Duodenal mucosa (tissue), 2 donors: ENCODE measurements around the gene THAP4.

Source experiments
- H3K27ac ChIP-seq: one replicate; pipeline ENCODE4 v1.7.0; 2013; ENCODE audit warnings: low read depth, low read length
- H3K27me3 ChIP-seq, 2 donors: one replicate each; pipeline ENCODE4 v1.7.0; 2013; ENCODE audit warnings: low read length in 2 of 2, control low read depth in 1 of 2; ENCODE audit not compliant: insufficient read depth in 2 of 2, control insufficient read depth in 1 of 2
- H3K36me3 ChIP-seq, 2 donors: one replicate each; pipeline ENCODE4 v1.7.0; 2013; ENCODE audit warnings: low read length in 2 of 2, control low read depth in 1 of 2; ENCODE audit not compliant: insufficient read depth in 2 of 2, control insufficient read depth in 1 of 2
- H3K4me1 ChIP-seq, 2 donors: one replicate each; pipeline ENCODE4 v1.7.0; 2013; ENCODE audit warnings: low read length in 2 of 2, control low read depth in 1 of 2; ENCODE audit not compliant: insufficient read depth in 2 of 2, control insufficient read depth in 1 of 2
- H3K4me3 ChIP-seq, 2 donors: one replicate each; pipeline ENCODE4 v1.7.0; 2013; ENCODE audit warnings: low read length in 2 of 2, low read depth in 1 of 2
- H3K9ac ChIP-seq, 2 donors: one replicate each; pipeline ENCODE4 v1.7.0; 2013; ENCODE audit warnings: low read length in 2 of 2, low read depth in 1 of 2
- H3K9me3 ChIP-seq, 2 donors: one replicate each; pipeline ENCODE4 v1.7.0; 2013; ENCODE audit warnings: low read length in 2 of 2, control low read depth in 1 of 2; ENCODE audit not compliant: control insufficient read depth in 1 of 2

The THAP4 gene

DNA sequence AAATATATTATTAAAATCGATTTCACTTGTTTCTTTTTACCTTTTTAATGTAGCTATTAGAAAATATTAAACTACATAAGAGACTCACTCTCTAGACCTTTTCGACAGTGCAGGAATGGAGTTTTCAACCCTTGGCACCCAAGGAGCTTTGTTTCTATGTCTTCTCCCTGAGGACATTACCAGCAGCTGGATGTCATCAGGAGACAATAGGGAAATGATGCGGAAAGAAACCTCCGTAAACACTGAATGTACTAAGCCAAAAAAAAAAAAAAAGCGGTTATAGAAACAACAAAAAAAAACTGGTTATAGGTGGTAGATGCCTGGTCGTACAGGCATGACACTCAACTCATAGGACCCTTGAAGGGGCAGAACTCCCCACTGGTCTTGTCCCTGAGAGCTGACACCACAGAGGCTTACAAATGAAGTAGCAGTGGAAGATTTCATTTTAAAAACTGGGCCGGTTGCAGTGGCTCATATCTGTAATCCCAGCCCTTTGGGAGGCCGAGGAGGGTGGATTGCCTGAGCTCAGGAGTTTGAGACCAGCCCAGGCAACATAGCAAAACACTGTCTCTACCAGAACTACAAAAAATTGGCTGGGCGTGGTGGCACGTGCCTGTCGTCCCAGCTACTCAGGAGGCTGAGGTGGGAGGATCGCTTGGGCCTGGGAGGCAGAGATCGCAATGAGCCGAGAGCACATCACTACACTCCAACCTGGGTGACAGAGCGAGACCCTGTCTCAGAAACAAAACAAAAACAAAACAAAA is 23.8 kb downstream of the THAP4 start:
- Histone ChIP-seq H3K27ac (no peak overlapping the region), H3K27me3 (no peaks in the 10 kb centered on the region), H3K4me1 (peaks cover 12 to 14% of the 10 kb centered on the region in 2 donors), H3K9ac (no peak overlapping the region), H3K4me3 (no peak overlapping the region), H3K9me3 (no peaks in the 10 kb centered on the region), H3K36me3 (peaks cover 4 to 11% of the 10 kb centered on the region in 2 donors)

DNA sequence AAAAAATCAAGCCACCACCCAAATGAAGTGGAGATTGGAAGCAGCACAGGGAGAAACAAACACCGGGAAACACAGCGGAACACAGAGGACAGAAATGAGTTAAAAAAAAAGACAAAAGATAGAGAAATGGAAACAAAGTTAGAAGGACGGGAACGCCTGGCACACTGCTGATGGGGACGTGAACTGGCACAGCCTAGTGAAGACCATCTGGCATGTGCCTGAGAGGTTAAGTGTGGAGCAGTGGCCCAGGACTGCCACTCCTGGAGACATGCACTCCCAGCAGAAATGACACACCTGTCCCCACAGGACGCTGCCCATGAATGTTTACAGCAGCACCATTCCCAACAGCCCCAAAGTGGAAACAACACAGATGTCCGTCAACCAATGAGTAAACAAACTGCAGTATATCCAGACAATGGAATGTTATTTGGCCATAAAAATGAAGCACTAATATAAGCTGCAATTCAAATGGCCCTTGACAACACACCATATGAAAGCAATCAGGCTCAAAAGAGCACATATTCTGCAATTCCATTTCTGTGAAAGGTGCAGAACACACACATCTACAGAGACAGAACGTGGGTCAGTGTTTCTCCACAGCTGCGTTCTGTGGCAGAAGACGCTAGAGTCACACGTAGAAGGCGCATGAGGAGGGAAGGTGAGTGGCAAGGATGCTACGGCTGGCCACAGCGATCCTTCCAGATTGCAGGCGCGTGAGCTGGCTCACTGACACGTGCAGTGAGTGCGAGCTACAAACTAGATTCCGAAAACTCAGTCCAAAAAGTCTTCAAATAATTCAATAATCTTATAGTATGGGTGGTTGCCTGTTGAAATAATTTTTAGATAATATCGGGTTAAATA is 24.6 kb downstream of the THAP4 start:
- Histone ChIP-seq H3K4me1 (peaks cover 9% of the 10 kb centered on the region in 2 donors), H3K36me3 (peaks cover 4 to 15% of the 10 kb centered on the region in 2 donors), H3K27ac (no peak overlapping the region), H3K9me3 (no peaks in the 10 kb centered on the region), H3K4me3 (no peak overlapping the region), H3K27me3 (no peaks in the 10 kb centered on the region), H3K9ac (no peak overlapping the region)

DNA sequence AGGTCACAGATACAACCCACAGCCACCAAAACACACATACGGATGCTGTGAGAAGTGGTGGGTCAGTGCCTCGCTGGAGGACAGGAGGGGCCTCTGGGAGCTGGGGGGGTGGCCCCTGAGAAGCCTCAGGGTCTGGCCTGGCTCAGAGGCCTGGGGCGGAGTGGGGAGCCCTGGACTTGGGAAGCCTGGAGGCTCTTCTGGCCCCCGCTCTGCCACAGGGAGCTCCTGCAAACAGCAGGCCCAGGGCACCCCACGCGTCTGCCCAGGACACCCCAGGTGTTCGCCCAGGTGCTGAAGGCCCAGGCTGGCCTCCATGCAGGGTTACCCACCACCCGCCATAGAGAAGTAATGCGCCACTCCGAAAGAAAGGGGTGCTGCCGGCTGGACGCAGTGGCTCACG is 25.9 kb downstream of the THAP4 start:
- Histone ChIP-seq H3K36me3 (peaks cover 4 to 19% of the 10 kb centered on the region in 2 donors), H3K4me1 (peaks cover 3 to 9% of the 10 kb centered on the region in 2 donors), H3K27me3 (no peaks in the 10 kb centered on the region), H3K9me3 (no peaks in the 10 kb centered on the region), H3K9ac (peak overlapping the region in 1 of 2 donors; percentile 73), H3K27ac (no peak overlapping the region), H3K4me3 (no peak overlapping the region)

DNA sequence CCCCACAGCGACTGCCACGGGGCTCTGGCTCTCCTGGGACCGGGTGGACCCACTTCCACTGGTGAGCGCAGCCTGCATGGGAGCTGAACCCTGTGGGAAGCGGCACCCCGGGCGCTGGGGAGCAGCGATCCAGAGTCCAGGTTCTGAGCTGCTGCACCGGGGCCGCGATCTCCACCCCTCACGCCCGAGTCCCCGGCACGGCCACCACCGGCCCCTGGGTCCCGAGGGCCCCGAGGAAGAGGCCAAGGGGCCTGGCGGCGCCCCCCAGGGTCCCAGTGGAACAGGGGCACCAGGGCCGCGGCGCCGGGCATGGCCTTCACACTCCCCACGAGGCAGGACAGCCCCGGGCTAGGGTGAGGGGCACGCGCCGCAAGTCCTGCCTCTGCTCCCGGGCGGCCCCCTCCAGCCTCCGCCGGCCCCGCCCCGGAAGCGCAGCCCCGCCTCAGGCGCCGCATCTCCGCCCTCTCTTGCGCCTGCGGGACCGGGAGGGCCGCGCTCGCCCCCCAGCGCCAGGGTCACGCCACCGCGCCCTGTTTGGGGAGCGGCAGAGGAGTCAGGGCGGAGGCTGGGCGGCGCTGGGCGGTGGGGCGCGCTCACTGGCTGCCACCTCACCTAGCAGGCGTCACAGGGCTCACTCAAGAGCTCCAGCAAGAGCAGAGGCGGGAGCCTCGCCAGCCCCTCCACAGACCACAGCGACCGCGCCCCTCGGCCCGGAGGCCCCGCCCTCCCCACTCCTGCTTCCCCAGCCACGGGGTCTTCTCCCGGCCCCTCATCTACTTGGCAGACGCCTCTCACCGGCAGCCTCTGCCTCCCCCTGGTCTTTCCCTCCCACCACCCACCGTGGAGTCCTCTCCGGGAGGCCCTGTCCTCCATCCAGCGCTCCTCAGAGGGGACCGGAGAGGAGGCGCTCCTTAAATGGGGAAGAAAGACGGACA is 26.8 kb downstream of the THAP4 start:
- Histone ChIP-seq H3K27ac (no peak overlapping the region), H3K27me3 (no peaks in the 10 kb centered on the region), H3K4me1 (peaks cover 3 to 9% of the 10 kb centered on the region in 2 donors), H3K36me3 (peaks cover 4 to 27% of the 10 kb centered on the region in 2 donors), H3K4me3 (peak overlapping the region; percentile 58 to 63), H3K9ac (peak overlapping the region; percentile 54 to 73), H3K9me3 (no peaks in the 10 kb centered on the region)

DNA sequence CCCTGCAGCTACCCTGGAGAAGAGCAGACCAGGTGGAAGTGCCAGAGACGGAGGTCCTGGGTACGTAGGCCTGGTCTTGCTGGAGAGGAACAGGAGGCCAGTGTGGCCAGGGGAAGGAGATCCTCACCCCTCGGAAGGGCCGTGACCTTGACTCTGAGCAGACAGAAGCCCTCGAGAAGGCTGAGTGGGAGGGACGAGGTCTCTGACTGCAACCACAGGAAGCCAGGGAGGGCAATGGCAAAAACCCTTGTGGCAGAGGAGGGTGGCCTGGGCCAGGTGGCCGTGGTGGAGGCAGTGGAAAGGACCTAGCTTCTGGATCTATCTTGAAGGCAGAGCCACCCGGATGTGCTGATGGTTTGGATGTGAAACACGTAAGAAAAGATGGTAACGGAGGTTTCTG is 28.1 kb downstream of the THAP4 start:
- H3K9me3 ChIP-seq = no peaks in the 10 kb centered on the region
- peaks cover 3 to 9% of the 10 kb centered on the region in 2 donors for H3K4me1 ChIP-seq
- H3K36me3 ChIP-seq = peaks cover 4 to 27% of the 10 kb centered on the region in 2 donors
- H3K4me3 ChIP-seq = no peak overlapping the region
- no peak overlapping the region for H3K9ac ChIP-seq
- H3K27me3 ChIP-seq = no peaks in the 10 kb centered on the region
- H3K27ac ChIP-seq = no peak overlapping the region

DNA sequence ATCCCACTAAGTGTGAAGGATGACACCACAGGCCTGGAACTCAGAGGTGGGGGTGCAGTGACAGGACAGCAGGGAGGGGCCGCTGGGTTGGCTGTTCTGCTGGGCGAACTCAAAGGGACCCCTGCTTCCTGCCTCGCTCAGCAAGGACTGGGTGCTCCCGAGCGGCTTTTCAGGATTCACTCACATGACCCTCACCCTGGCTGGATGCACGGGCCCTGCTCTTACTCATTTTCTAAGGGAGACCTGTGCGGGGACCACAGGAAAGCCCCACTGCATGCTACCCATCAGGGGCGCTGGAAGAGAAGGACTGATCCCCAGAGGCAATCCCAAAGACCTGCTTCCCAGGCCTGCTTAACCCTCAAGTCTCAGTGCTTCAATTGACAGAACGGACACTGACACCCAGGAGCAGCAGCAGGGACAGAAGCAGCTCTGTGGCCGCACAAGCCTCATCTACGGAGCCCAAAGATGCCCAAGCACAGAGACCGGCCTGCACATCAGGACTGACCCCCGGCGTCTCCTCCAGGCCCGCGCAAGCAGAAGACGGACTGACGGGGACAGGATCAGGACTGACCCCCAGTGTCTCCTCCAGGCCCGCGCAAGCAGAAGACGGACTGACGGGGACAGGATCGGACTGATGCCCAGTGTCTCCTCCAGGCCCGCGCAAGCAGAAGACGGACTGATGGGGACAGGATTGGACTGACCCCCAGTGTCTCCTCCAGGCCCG is 29.6 kb downstream of the THAP4 start:
- Histone ChIP-seq H3K9ac (no peak overlapping the region), H3K9me3 (no peaks in the 10 kb centered on the region), H3K36me3 (peaks cover 6 to 33% of the 10 kb centered on the region in 2 donors), H3K27me3 (no peaks in the 10 kb centered on the region), H3K4me3 (no peak overlapping the region), H3K27ac (no peak overlapping the region), H3K4me1 (peaks cover 3 to 9% of the 10 kb centered on the region in 2 donors)

DNA sequence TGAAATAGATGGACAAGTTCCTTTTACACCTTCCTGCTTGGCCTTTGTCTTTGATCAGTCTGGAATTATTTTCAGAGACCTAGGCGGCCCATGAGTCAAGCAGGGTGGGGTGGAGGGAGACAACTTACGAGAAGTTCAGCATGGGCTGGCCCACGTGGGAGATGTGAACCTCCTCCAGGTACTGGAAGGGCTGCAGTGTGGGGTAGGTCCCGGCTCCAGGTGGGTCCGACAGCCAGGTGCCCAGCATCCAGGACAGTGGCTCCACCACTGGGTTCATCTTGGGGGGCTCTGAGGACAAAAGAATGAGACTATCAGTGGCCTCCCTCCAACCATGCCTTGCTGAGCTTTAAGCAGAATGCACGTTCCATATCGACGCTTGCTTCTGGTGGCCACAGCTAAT is 30.8 kb downstream of the THAP4 start:
- H3K36me3 ChIP-seq = peaks cover 12 to 43% of the 10 kb centered on the region in 2 donors
- no peaks in the 10 kb centered on the region for H3K9me3 ChIP-seq
- no peak overlapping the region for H3K4me3 ChIP-seq
- no peak overlapping the region for H3K9ac ChIP-seq
- no peak overlapping the region for H3K27ac ChIP-seq
- H3K4me1 ChIP-seq = peaks cover 3 to 9% of the 10 kb centered on the region in 2 donors
- no peaks in the 10 kb centered on the region for H3K27me3 ChIP-seq

DNA sequence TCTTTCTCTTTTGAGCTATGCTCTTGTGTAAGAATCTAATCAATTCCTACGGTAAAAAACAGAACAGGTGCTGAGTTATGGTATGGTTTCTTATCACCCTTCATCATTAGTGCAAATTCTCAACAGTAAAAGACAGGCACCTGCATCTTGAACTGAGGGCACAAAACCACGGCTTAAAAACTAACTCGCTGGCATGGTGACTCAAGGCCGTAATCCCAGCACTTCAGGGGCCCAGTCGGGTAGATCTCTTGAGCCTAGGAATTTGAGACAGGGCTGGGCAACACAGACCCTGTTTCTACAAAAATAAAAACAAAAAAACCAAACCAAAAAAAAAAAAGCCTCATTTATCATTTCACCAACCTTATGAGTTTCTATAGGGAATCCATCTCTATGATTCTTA is 33.3 kb downstream of the THAP4 start:
- H3K36me3 ChIP-seq = peaks cover 13 to 58% of the 10 kb centered on the region in 2 donors
- no peaks in the 10 kb centered on the region for H3K9me3 ChIP-seq
- H3K27me3 ChIP-seq = no peaks in the 10 kb centered on the region
- H3K9ac ChIP-seq = no peak overlapping the region
- no peaks in the 10 kb centered on the region for H3K4me1 ChIP-seq
- H3K27ac ChIP-seq = no peak overlapping the region
- H3K4me3 ChIP-seq = no peak overlapping the region

DNA sequence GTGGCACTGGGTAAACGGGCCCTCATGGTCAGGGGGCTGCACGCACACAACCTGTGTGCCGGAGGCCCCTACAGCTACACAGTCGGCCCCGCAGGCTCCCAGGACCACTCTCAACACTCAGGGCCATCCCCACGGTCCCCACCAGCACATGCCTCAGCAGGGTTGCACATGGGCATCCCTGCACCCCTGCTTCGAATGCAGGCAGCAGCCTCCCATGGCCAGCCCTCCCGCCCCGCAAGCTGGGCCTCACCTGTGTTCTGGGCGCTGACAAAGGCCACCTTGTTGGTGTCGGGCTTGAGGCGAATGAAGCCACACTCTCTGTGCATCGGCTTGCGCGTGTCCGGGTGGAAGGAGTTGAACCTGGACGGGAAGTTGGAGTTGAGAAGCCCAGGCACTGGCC is 34.2 kb downstream of the THAP4 start:
- no peak overlapping the region for H3K9ac ChIP-seq
- H3K4me1 ChIP-seq = no peaks in the 10 kb centered on the region
- no peak overlapping the region for H3K27ac ChIP-seq
- no peak overlapping the region for H3K4me3 ChIP-seq
- H3K9me3 ChIP-seq = no peaks in the 10 kb centered on the region
- no peaks in the 10 kb centered on the region for H3K27me3 ChIP-seq
- H3K36me3 ChIP-seq = peaks cover 13 to 61% of the 10 kb centered on the region in 2 donors
